ENCODE results near the gene MBD3L1. TPM values are rescaled to one million over a fixed set of nuclear protein-coding genes. Genes with fewer than 3 reads are reported as not detected.

Gene MBD3L1
- total RNA-seq, 1 donor = not detected

- no peak overlapping the region for H3K4me3 ChIP-seq (ENCODE audit: low read depth, low read length)
- TF ChIP-seq, protein P1, sequence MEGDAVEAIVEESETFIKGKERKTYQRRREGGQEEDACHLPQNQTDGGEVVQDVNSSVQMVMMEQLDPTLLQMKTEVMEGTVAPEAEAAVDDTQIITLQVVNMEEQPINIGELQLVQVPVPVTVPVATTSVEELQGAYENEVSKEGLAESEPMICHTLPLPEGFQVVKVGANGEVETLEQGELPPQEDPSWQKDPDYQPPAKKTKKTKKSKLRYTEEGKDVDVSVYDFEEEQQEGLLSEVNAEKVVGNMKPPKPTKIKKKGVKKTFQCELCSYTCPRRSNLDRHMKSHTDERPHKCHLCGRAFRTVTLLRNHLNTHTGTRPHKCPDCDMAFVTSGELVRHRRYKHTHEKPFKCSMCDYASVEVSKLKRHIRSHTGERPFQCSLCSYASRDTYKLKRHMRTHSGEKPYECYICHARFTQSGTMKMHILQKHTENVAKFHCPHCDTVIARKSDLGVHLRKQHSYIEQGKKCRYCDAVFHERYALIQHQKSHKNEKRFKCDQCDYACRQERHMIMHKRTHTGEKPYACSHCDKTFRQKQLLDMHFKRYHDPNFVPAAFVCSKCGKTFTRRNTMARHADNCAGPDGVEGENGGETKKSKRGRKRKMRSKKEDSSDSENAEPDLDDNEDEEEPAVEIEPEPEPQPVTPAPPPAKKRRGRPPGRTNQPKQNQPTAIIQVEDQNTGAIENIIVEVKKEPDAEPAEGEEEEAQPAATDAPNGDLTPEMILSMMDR (IDR thresholded peaks at IDR 0.05; ENCODE audit: insufficient read depth, low read depth, low read length) = no peak
- DNase-seq (ENCODE audit: low read depth) = no peak
Measured at GRCh38 chr19:8877854-8878705, 45.9 kb downstream of the MBD3L1 start.

GRCh38 chr19:8880868-8881488 lies 48.8 kb downstream of the MBD3L1 start:
- TF ChIP-seq, protein P1 (IDR thresholded peaks at IDR 0.05; ENCODE audit: insufficient read depth, low read depth, low read length) = no peak
- H3K4me3 ChIP-seq (ENCODE audit: low read depth, low read length) = no peak overlapping the region
- no peak for DNase-seq (ENCODE audit: low read depth)

- H3K4me3 ChIP-seq (ENCODE audit: low read depth, low read length) = no peak overlapping the region
- TF ChIP-seq, protein P1 (IDR thresholded peaks at IDR 0.05; ENCODE audit: insufficient read depth, low read depth, low read length) = no peak
- no peak for DNase-seq (ENCODE audit: low read depth)
Measured at GRCh38 chr19:8881512-8881911, 49.3 kb downstream of the MBD3L1 start.

DNA sequence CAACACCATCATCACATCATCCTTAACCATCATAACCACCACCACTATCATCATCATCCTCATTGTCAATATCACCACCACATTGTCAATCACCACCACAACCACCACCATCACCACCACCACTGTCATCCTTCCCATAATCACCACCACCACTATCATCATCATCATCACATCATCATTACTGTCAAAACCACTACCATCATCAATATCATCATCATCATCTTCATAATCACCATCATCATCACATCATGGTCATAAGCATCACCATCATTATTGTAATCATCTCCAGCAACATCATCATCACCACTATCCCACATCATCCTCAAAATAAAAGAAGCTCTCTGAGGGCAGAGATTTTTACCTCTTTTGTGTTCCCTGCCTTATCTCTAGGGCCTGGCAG lies 52.2 kb downstream of the MBD3L1 start:
- no peak for DNase-seq (ENCODE audit: low read depth)
- H3K4me3 ChIP-seq (ENCODE audit: low read depth, low read length) = no peak overlapping the region
- TF ChIP-seq, protein P1 (IDR thresholded peaks at IDR 0.05; ENCODE audit: insufficient read depth, low read depth, low read length) = no peak

GRCh38 chr19:8887364-8887763 lies 55.2 kb downstream of the MBD3L1 start:
- no peak for DNase-seq (ENCODE audit: low read depth)
- H3K4me3 ChIP-seq (ENCODE audit: low read depth, low read length) = no peak overlapping the region
- TF ChIP-seq, protein P1 (IDR thresholded peaks at IDR 0.05; ENCODE audit: insufficient read depth, low read depth, low read length) = no peak

DNA sequence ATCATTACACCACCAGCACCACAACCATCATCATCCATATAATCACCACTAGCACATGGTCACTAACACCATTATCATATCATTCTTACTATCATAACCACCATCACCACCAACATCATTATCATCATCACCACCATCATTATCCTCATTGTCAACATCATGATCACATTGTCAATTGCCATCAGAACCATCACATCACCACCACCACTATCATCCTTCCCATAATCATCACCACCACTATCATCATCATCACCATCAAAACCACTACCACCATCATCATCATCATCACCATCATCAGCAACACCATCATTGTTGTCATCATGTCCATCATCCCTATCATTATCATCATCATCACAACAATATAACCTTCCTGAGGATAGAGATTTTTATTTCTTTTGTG lies 58.1 kb downstream of the MBD3L1 start:
- H3K4me3 ChIP-seq (ENCODE audit: low read depth, low read length) = no peak overlapping the region
- TF ChIP-seq, protein P1 (IDR thresholded peaks at IDR 0.05; ENCODE audit: insufficient read depth, low read depth, low read length) = no peak
- DNase-seq (ENCODE audit: low read depth) = no peak

Other genes with a start within 250 kb of the MBD3L1 start
- 7.3 and 19.3 TPM in 2 replicates for gene ADAMTS10, start 221.7 kb upstream of the MBD3L1 start, total RNA-seq
- gene NFILZ, start 201.7 kb upstream of the MBD3L1 start, total RNA-seq = not detected in 2 replicates
- not detected in 2 replicates for gene ACTL9, start 133.6 kb upstream of the MBD3L1 start, total RNA-seq
- not detected in 2 replicates for gene OR2Z1, start 110.7 kb upstream of the MBD3L1 start, total RNA-seq
- 11.7 and 12.2 TPM in 2 replicates for gene ZNF558, start 73 bp upstream of the MBD3L1 start, total RNA-seq
- under 0.01 TPM in 2 replicates for gene MUC16, start 178.0 kb downstream of the MBD3L1 start, total RNA-seq